Measurements from ENCODE around the gene PABPN1.

The PABPN1 gene

DNA sequence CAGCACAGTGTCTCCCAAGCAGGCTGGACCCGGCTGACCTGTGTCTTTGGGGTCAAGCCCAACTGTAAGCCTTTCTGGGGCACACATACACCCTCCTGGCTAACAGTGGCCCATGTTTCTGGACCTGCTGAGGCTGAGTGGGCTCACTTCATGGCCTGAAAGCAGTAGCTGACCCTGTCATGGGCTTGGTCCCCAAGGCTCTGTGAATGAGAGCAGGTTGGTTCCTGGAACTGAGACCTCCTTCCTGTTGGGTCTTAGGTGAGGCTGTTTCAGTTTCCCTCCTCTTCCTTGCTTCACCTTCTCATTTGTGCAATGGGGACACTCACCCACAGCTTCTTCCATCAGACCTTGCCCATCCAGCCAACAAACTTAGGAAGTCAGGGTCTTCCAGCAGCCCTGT lies 50.6 kb downstream of the PABPN1 start:
- Histone ChIP-seq H3K27ac (ENCODE audit: low read depth, low read length, poor library complexity, severe bottlenecking) (no peak overlapping the region), H3K4me1 (ENCODE audit: insufficient read depth, low read length, severe bottlenecking) (no peaks in the 10 kb centered on the region), H3F3A (ENCODE audit: insufficient read depth, low read length) (no peaks in the 10 kb centered on the region), H4K20me1 (ENCODE audit: insufficient read depth, low read length) (no peaks in the 10 kb centered on the region), H3K4me2 (ENCODE audit: low read length) (no peak overlapping the region), H2AFZ (ENCODE audit: low read length) (no peak overlapping the region), H3K4me3 (ENCODE audit: low read depth, low read length, poor library complexity, severe bottlenecking) (no peak overlapping the region), H3K27me3 (ENCODE audit: insufficient read depth, low read length) (no peaks in the 10 kb centered on the region), H3K9ac (ENCODE audit: low read length) (no peak overlapping the region), H3K9me2 (ENCODE audit: low read depth, low read length) (no peaks in the 10 kb centered on the region), H3K36me3 (ENCODE audit: insufficient read depth, low read length) (no peaks in the 10 kb centered on the region), H3K9me3 (ENCODE audit: low read length) (no peaks in the 10 kb centered on the region), H3K79me2 (ENCODE audit: insufficient read depth, low read length) (no peaks in the 10 kb centered on the region)
- TF ChIP-seq, protein P1, sequence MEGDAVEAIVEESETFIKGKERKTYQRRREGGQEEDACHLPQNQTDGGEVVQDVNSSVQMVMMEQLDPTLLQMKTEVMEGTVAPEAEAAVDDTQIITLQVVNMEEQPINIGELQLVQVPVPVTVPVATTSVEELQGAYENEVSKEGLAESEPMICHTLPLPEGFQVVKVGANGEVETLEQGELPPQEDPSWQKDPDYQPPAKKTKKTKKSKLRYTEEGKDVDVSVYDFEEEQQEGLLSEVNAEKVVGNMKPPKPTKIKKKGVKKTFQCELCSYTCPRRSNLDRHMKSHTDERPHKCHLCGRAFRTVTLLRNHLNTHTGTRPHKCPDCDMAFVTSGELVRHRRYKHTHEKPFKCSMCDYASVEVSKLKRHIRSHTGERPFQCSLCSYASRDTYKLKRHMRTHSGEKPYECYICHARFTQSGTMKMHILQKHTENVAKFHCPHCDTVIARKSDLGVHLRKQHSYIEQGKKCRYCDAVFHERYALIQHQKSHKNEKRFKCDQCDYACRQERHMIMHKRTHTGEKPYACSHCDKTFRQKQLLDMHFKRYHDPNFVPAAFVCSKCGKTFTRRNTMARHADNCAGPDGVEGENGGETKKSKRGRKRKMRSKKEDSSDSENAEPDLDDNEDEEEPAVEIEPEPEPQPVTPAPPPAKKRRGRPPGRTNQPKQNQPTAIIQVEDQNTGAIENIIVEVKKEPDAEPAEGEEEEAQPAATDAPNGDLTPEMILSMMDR (IDR thresholded peaks at IDR 0.05; ENCODE audit: low read length), result no peak
- no peak for TF ChIP-seq EZH2 (IDR thresholded peaks at IDR 0.05; ENCODE audit: borderline replicate concordance, low read length)

DNA sequence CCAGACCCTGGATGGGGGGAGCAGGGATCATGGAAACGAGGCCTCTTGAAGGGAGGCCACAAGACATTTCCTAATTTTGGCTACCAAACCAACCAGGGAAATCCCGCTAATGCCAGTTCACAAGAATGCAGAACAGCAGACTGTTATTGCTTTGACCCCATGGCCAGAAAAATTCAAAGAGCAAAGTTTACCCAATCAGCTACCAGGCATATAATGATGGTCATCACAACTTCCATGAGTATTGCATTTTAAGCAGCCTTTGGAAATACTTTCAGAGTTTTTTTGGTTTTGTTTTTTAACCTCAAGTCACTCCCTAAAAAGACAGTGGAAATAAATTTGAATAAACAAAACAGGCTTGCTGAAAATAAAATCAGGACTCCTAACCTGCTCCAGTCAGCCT lies 51.3 kb downstream of the PABPN1 start, which contains the start of gene IL25:
Gene IL25, plus strand, starts transcription at position 301 of the 400 bp plus-strand sequence.
- no peaks in the 10 kb centered on the region; the same call in 1 of the 2 replicates for H3K27me3 ChIP-seq (ENCODE audit: insufficient read depth, low read length)
- no peaks in the 10 kb centered on the region for H3F3A ChIP-seq (ENCODE audit: insufficient read depth, low read length)
- no peak within 1 kb of the TSS for H2AFZ ChIP-seq (ENCODE audit: low read length)
- no peaks in the 10 kb centered on the region for H3K36me3 ChIP-seq (ENCODE audit: insufficient read depth, low read length)
- H3K4me2 ChIP-seq (ENCODE audit: low read length), result no peak within 1 kb of the TSS
- no peak within 1 kb of the TSS for H3K27ac ChIP-seq (ENCODE audit: low read depth, low read length, poor library complexity, severe bottlenecking)
- H3K4me3 ChIP-seq (ENCODE audit: low read depth, low read length, poor library complexity, severe bottlenecking), result no peak within 1 kb of the TSS
- H4K20me1 ChIP-seq (ENCODE audit: insufficient read depth, low read length), result no peaks in the 10 kb centered on the region
- H3K9me3 ChIP-seq (ENCODE audit: low read length), result no peaks in the 10 kb centered on the region
- no peaks in the 10 kb centered on the region for H3K4me1 ChIP-seq (ENCODE audit: insufficient read depth, low read length, severe bottlenecking)
- H3K9ac ChIP-seq (ENCODE audit: low read length), result no peak within 1 kb of the TSS
- no peaks in the 10 kb centered on the region for H3K79me2 ChIP-seq (ENCODE audit: insufficient read depth, low read length)
- TF ChIP-seq EZH2 (IDR thresholded peaks at IDR 0.05; ENCODE audit: borderline replicate concordance, low read length), result no peak
- TF ChIP-seq, protein P1 (IDR thresholded peaks at IDR 0.05; ENCODE audit: low read length), result no peak
- H3K9me2 ChIP-seq (ENCODE audit: low read depth, low read length), result no peaks in the 10 kb centered on the region

DNA sequence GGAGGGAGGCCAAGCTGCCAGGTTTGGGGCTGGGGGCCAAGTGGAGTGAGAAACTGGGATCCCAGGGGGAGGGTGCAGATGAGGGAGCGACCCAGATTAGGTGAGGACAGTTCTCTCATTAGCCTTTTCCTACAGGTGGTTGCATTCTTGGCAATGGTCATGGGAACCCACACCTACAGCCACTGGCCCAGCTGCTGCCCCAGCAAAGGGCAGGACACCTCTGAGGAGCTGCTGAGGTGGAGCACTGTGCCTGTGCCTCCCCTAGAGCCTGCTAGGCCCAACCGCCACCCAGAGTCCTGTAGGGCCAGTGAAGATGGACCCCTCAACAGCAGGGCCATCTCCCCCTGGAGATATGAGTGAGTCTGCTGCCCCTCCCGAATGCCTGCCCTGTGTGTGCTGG lies 51.8 kb downstream of the PABPN1 start:
- Histone ChIP-seq H2AFZ (ENCODE audit: low read length) (no peak overlapping the region), H3K4me2 (ENCODE audit: low read length) (no peak overlapping the region), H3K4me1 (ENCODE audit: insufficient read depth, low read length, severe bottlenecking) (no peaks in the 10 kb centered on the region), H3K9me2 (ENCODE audit: low read depth, low read length) (no peaks in the 10 kb centered on the region), H3K9me3 (ENCODE audit: low read length) (no peaks in the 10 kb centered on the region), H3K4me3 (ENCODE audit: low read depth, low read length, poor library complexity, severe bottlenecking) (no peak overlapping the region), H3K27me3 (ENCODE audit: insufficient read depth, low read length) (no peaks in the 10 kb centered on the region; the same call in 1 of the 2 replicates), H4K20me1 (ENCODE audit: insufficient read depth, low read length) (no peaks in the 10 kb centered on the region), H3K9ac (ENCODE audit: low read length) (no peak overlapping the region), H3F3A (ENCODE audit: insufficient read depth, low read length) (no peaks in the 10 kb centered on the region), H3K27ac (ENCODE audit: low read depth, low read length, poor library complexity, severe bottlenecking) (no peak overlapping the region), H3K79me2 (ENCODE audit: insufficient read depth, low read length) (no peaks in the 10 kb centered on the region), H3K36me3 (ENCODE audit: insufficient read depth, low read length) (no peaks in the 10 kb centered on the region)
- no peak for TF ChIP-seq EZH2 (IDR thresholded peaks at IDR 0.05; ENCODE audit: borderline replicate concordance, low read length)
- TF ChIP-seq, protein P1 (IDR thresholded peaks at IDR 0.05; ENCODE audit: low read length), result no peak

Data from OCI-LY1 (cell line).